Activated naive CD4-positive, alpha-beta T cell treated with anti-CD3 and anti-CD28 coated beads, Interleukin-2, amount 50 U/mL, for 24 hours (primary cell): ENCODE results near the gene BRF1.
A peak's percentile ranks its signal among the peaks of the same experiment; 100 is the strongest.

Experiments
- H3K27ac Mint-ChIP-seq: one replicate; pipeline ENCODE4 v1.8.0; 2021; ENCODE audit warnings: mild to moderate bottlenecking, mixed read lengths
- H3K27me3 Mint-ChIP-seq: one replicate; pipeline ENCODE4 v1.8.0; 2021; ENCODE audit warnings: mixed read lengths
- H3K36me3 Mint-ChIP-seq: one replicate; pipeline ENCODE4 v1.8.0; 2021; ENCODE audit warnings: mixed read lengths
- H3K4me1 Mint-ChIP-seq: one replicate; pipeline ENCODE4 v1.8.0; 2021; ENCODE audit warnings: mixed read lengths
- H3K4me3 Mint-ChIP-seq: one replicate; pipeline ENCODE4 v1.8.0; 2021; ENCODE audit warnings: mild to moderate bottlenecking, mixed read lengths
- H3K9me3 Mint-ChIP-seq: one replicate; pipeline ENCODE4 v1.8.0; 2021; ENCODE audit warnings: mixed read lengths

The BRF1 gene

GRCh38 chr14:105185001-105185400 is 115.8 kb downstream of the BRF1 start:
- Mint-ChIP-seq H3K4me3 (no peak overlapping the region), H3K27me3 (no peaks in the 10 kb centered on the region), H3K27ac (no peak overlapping the region), H3K9me3 (no peaks in the 10 kb centered on the region), H3K4me1 (peaks cover 4% of the 10 kb centered on the region), H3K36me3 (no peaks in the 10 kb centered on the region)

DNA sequence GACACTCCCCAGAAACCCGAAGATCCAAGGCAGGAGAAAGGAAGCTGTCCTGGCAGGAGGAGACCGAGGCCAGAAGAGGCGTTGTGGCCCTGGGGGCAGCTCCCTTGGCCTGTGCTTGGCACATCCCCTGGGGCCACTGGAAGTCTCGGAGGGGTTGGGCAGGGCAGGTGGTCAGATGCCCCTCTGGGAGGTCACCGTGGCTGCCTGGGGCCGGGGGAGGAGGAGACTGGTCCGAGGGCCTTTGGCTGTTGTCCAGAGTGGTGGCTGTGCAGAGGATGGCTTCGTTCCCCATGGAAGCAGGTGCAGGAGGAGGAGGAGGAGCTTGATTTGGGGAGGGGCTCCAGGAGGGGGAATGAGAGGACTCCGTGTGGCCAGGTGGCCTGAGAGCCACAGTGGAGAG is 116.3 kb downstream of the BRF1 start:
- Mint-ChIP-seq H3K36me3 (no peaks in the 10 kb centered on the region), H3K27ac (peak overlapping the region; percentile 59), H3K27me3 (no peaks in the 10 kb centered on the region)

GRCh38 chr14:105182296-105183020 is 118.3 kb downstream of the BRF1 start:
- Mint-ChIP-seq H3K4me1 (peaks cover 4% of the 10 kb centered on the region), H3K27me3 (no peaks in the 10 kb centered on the region), H3K27ac (peak overlapping the region; percentile 35), H3K9me3 (no peaks in the 10 kb centered on the region), H3K4me3 (peak overlapping the region; percentile 66), H3K36me3 (no peaks in the 10 kb centered on the region)

More for the DNA sequence above, 116.3 kb downstream of the BRF1 start:
- Mint-ChIP-seq H3K4me1 (peaks cover 4% of the 10 kb centered on the region), H3K9me3 (no peaks in the 10 kb centered on the region), H3K4me3 (no peak overlapping the region)

DNA sequence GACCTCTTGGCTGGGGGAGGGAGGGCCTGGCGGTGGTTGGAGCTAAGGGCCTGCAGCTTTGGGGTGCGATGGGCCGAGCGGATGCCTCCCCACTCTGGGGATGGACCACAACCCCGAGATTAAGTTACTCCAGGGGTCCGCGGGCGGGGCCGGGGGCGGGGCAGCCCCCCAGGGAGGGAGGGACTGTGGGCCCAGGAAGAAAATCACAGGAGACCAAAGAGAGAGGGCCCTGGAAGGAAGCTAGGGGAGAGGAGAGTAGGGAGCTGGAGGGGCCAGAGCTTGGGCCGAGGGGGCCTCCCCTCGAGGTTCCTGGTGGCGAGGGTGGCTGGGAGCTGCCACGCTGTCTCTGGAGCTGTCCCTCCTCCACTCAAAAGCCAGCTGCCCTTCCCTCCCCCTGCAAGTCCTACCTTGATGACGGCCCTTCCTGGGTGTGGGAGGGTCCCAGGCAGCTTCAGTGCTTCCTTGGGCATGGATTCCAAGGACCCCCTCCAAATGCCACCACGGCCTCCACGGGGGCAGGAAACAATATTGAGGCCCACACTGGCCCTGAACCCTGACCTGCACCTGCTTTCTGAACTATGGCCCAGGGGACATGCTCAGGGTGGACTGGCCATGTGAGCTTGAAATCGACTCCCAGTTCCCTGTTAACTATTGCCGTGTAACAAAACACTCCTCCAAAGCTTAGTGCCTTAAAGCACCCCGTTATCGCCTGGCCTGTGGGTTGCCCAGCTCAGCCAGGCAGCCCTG is 119.1 kb downstream of the BRF1 start:
- no peaks in the 10 kb centered on the region for H3K9me3 Mint-ChIP-seq

DNA sequence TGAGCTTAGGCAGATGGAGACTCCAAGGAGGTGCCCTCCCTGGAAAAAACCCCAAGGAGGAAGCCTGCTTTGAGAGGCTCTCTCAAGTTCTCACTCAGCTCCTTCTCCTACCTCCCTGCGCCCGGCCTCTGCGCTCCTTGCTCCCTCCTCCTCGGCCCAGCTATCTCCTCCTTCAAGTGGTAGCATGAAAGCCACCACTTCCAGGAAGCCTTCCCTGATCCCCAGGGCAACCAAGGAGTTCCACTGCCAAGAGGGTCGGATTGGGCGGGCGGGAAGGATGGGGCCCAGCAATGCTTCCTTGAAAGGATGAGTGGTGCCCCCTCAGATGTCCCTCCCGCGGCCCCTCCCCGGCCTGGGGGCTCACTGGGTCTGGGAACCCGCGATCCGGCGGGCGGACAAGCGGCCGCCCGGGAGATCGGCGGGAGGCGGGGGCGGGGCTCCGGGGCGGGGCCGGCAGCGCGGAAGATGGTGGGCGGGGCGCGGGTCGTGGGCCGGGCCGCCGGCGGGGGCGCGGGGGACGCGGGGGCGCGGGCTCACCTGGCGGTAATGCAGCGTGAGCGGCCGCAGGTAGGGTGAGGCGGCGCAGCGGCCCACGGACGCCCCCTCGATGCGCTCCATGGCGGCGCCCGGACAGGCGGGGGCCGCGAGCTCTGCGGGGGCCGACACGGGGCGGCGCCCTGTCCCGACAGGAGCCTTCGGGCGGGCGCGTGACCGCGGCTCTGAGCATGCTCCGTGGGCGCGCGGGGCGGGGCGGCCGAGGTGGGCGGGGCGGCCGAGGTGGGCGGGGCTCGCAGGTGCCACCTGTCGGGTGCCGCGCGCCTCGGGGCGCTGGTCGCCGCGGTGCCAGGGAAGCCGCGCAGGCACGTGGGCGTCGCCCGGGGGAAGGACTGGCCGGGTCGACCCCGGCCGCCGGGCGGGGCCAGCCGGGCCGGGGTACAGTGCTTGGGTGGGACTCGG is 119.9 kb downstream of the BRF1 start, which contains the start of gene NUDT14:
TSS of gene NUDT14 (minus strand) at position 721 of the 957 bp plus-strand sequence. CDS start at position 618, 103 bp downstream.
- no peaks in the 10 kb centered on the region for H3K9me3 Mint-ChIP-seq
- H3K27ac Mint-ChIP-seq, result peak within 1 kb of the TSS; percentile 35
- no peaks in the 10 kb centered on the region for H3K36me3 Mint-ChIP-seq
- H3K4me3 Mint-ChIP-seq, result peak within 1 kb of the TSS; percentile 79
- no peaks in the 10 kb centered on the region for H3K27me3 Mint-ChIP-seq
- H3K4me1 Mint-ChIP-seq, result peaks cover 4% of the 10 kb centered on the region

More for the DNA sequence above, 119.1 kb downstream of the BRF1 start:
- no peaks in the 10 kb centered on the region for H3K36me3 Mint-ChIP-seq
- H3K4me3 Mint-ChIP-seq, result peak overlapping the region; percentile 66
- H3K27me3 Mint-ChIP-seq, result no peaks in the 10 kb centered on the region
- H3K27ac Mint-ChIP-seq, result no peak overlapping the region
- H3K4me1 Mint-ChIP-seq, result peaks cover 4% of the 10 kb centered on the region

- H3K36me3 Mint-ChIP-seq, result no peaks in the 10 kb centered on the region
- H3K27ac Mint-ChIP-seq, result no peak overlapping the region
- peaks cover 11% of the 10 kb centered on the region for H3K4me1 Mint-ChIP-seq
- H3K9me3 Mint-ChIP-seq, result no peaks in the 10 kb centered on the region
- H3K27me3 Mint-ChIP-seq, result no peaks in the 10 kb centered on the region
- H3K4me3 Mint-ChIP-seq, result no peak overlapping the region
Measured at GRCh38 chr14:105179191-105179590, 121.6 kb downstream of the BRF1 start.

GRCh38 chr14:105178868-105179140 is 122.0 kb downstream of the BRF1 start:
- Mint-ChIP-seq H3K9me3 (no peaks in the 10 kb centered on the region), H3K4me1 (peaks cover 12% of the 10 kb centered on the region), H3K27me3 (no peaks in the 10 kb centered on the region), H3K36me3 (no peaks in the 10 kb centered on the region), H3K27ac (no peak overlapping the region), H3K4me3 (no peak overlapping the region)

DNA sequence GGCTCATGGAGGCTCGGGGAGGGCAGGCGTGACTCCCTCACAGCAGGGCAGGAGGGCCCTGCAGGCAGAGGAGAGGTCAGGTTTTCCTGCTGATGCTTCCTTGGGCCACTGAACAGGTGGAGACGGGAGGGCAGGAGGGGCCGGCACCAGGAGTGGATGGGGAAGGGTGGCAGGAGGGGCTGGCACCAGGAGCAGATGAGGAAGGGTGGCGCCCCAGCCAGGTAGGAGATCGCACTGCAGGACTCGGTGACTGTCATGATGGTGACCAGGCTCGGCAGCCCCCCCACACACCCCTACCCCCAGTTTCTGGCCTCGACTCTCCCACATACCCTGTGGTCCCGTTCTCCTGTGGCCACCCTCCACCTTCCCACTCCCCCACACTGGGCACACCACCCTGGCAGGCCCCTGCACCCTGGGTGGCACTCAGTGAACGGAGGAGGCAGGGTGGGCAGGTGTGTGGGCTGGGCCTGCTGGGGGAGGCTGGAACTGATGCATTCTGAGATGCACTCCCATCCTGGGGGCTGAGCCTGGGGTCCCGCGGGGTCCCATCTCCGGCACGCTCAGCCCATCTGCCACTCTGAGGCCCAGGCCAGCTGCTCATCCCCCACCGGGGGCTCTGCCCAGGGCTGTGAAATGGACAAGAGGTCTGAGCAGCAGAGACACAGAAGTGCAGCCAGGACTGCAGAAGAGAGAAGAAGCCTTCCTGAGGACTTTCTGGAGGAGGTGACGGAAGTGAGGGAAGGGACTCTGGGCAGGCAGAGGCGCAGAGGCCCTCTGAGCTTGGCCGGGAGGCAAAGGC is 122.5 kb downstream of the BRF1 start:
- Mint-ChIP-seq H3K9me3 (no peaks in the 10 kb centered on the region), H3K4me3 (no peak overlapping the region), H3K27ac (no peak overlapping the region), H3K27me3 (no peaks in the 10 kb centered on the region), H3K36me3 (no peaks in the 10 kb centered on the region), H3K4me1 (peaks cover 12% of the 10 kb centered on the region)

- Mint-ChIP-seq H3K36me3 (no peaks in the 10 kb centered on the region), H3K4me3 (no peak overlapping the region), H3K4me1 (peaks cover 9% of the 10 kb centered on the region), H3K27me3 (no peaks in the 10 kb centered on the region), H3K27ac (peak overlapping the region; percentile 35), H3K9me3 (no peaks in the 10 kb centered on the region)
Measured at GRCh38 chr14:105177082-105177481, 123.7 kb downstream of the BRF1 start.

- Mint-ChIP-seq H3K4me3 (no peak overlapping the region), H3K36me3 (no peaks in the 10 kb centered on the region), H3K9me3 (no peaks in the 10 kb centered on the region), H3K4me1 (peaks cover 12% of the 10 kb centered on the region), H3K27ac (no peak overlapping the region), H3K27me3 (no peaks in the 10 kb centered on the region)
Measured at GRCh38 chr14:105176513-105176912, 124.3 kb downstream of the BRF1 start.

- Mint-ChIP-seq H3K27ac (no peak overlapping the region), H3K36me3 (no peaks in the 10 kb centered on the region), H3K4me1 (peaks cover 23% of the 10 kb centered on the region), H3K4me3 (no peak overlapping the region), H3K27me3 (peaks cover 3% of the 10 kb centered on the region), H3K9me3 (no peaks in the 10 kb centered on the region)
Measured at GRCh38 chr14:105173901-105174894, 126.6 kb downstream of the BRF1 start.

DNA sequence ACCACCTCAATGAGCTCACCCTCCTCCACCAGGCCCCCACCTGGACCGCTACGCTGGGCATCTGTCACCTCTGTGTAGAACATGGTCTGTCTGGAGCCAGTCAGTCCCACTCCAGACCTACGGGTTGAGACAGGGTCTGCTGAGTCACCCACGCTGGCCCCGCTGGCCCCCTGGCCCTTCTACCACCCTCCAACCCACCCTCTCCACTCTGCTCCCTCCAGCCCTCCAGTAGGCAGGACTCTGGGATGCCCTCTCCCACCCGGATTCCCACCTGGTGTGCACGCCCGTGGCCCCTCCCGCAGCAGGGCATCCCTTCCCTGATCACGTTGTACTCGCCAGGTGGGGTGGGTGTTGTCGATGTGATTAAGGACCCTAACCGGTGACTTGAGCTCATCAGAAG is 127.7 kb downstream of the BRF1 start:
- Mint-ChIP-seq H3K27me3 (peaks cover 3% of the 10 kb centered on the region), H3K27ac (no peak overlapping the region), H3K4me1 (peaks cover 25% of the 10 kb centered on the region), H3K9me3 (no peaks in the 10 kb centered on the region), H3K36me3 (no peaks in the 10 kb centered on the region), H3K4me3 (no peak overlapping the region)

- Mint-ChIP-seq H3K36me3 (no peaks in the 10 kb centered on the region), H3K27ac (no peak overlapping the region), H3K9me3 (no peaks in the 10 kb centered on the region), H3K4me3 (no peak overlapping the region), H3K27me3 (peaks cover 3% of the 10 kb centered on the region), H3K4me1 (peaks cover 25% of the 10 kb centered on the region)
Measured at GRCh38 chr14:105172476-105172875, 128.3 kb downstream of the BRF1 start.
